HG03354 (cell line): ENCODE results near the gene GRM4.

Experiments used
- ATAC-seq: cut with Tn5 transposase; IDR thresholded peaks from one replicate; pipeline ENCODE4 v1.9.1; 2021; ENCODE audit warnings: mild to moderate bottlenecking; ENCODE audit not compliant: unreplicated experiment, poor library complexity, severe bottlenecking

The GRM4 gene

GRCh38 chr6:34070315-34071135, 75.4 kb downstream of the GRM4 start:
- ATAC-seq: no peak

GRCh38 chr6:34068462-34069044, 77.3 kb downstream of the GRM4 start:
- ATAC-seq: no peak

GRCh38 chr6:34067814-34068213, 78.1 kb downstream of the GRM4 start:
- ATAC-seq: no peak

- ATAC-seq: no peak
Measured at GRCh38 chr6:34066772-34067770, 78.8 kb downstream of the GRM4 start.

GRCh38 chr6:34066218-34066571, 79.7 kb downstream of the GRM4 start:
- no peak for ATAC-seq

- no peak for ATAC-seq
Measured at GRCh38 chr6:34065466-34066217, 80.2 kb downstream of the GRM4 start.

- ATAC-seq: no peak
Measured at GRCh38 chr6:34064675-34065074, 81.2 kb downstream of the GRM4 start.

DNA sequence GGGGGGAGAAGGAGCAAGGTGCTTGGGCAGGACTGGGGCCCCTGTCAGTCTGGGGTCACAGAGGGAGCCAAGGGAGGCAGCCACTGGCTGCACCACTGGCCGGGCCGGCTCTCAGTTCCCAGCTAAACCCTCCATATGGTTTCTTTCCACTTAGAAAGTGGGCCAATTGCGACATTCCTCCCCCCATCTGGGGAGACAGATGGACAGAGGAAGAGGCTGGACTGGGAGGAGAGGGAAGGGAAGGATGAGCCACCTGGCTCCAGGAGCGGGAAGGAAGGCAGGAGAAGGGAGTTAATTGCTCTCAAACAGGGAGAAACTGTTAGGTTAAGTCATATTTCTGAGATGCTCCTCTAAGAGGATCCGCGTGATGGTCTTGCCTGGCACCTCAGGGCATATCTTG, 82.2 kb downstream of the GRM4 start:
- ATAC-seq: no peak

DNA sequence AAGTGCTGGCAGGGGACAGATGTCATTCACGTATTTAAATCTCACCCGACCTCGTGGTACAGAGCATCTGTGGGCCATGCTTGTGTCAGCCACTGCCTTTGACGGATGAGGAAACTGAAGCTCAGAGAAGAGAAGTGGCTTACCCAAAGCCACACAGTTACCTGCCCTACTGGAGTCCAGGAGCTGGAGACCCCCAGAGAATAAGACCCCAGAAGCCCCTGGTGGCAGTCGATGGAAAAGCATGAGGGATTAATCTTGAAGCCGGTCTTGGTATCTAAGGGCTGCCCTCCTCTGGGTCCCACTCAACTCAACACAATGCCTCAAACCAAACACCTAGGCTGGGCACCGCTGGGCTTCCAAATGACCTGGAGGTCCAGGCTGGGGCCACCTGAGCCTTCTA, 83.1 kb downstream of the GRM4 start:
- no peak for ATAC-seq

GRCh38 chr6:34062156-34062555, 83.7 kb downstream of the GRM4 start:
- ATAC-seq: no peak

- no peak for ATAC-seq
Measured at GRCh38 chr6:34061348-34061747, 84.5 kb downstream of the GRM4 start.

DNA sequence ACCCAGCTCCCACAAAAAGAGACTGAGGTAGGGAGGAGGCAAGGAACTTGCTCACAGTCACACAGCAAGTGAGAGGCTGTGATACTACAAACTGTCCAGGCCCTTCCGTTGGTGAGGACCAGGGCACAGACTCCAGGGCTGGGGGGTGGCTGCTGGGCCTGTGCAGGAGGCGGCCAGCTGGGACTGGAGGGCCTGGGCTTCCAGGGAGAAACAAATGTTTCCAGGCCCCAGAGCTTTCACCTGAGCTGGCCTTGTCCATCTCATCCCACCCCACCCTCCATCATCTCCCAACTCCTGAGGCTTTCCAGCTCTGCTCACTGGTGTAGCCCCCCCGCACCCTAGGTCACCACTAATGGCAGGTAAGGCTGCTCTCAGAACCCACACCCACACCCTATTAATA, 86.0 kb downstream of the GRM4 start:
- no peak for ATAC-seq

GRCh38 chr6:34059136-34059731, 86.7 kb downstream of the GRM4 start:
- no peak for ATAC-seq

DNA sequence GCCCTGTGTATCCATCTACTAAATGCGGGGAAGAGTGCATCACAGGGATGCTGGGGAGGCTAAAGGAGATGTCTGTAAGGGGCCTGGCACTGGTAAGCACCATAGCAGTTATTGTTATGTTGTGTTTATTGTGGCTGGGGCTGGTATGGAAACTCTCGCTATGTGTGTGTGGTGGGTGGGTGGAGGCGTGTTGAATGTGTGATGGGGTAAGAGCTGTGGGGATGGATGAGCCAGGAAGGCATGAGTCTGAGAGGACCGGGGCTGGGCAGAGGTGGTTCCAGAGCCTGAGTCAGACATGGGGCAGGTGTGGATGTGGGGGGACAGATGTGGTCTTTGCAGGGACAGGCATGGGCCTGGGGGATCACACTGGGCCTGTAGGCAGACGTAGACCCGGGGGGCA, 88.1 kb downstream of the GRM4 start:
- no peak for ATAC-seq

DNA sequence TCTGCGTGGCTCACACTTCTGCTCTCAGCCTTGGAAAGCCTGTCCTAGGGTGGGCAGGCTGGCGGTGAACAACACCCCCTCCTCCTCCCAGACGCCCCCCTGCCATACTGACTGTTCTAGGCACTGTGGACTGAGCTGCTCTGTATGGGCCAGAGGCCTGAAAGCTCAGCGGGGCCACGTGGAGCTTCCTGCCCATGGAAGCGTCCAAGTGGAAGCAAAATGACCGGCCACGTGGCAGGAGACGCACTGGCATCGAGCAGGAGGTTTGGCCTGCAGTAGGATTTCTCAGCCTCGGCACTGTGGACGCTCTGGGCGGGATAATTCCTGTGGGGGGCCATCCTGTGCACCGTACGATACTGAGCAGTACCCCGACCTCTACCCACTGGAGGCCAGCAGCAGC, 88.7 kb downstream of the GRM4 start:
- ATAC-seq: no peak

GRCh38 chr6:34056305-34057108, 89.4 kb downstream of the GRM4 start:
- no peak for ATAC-seq

DNA sequence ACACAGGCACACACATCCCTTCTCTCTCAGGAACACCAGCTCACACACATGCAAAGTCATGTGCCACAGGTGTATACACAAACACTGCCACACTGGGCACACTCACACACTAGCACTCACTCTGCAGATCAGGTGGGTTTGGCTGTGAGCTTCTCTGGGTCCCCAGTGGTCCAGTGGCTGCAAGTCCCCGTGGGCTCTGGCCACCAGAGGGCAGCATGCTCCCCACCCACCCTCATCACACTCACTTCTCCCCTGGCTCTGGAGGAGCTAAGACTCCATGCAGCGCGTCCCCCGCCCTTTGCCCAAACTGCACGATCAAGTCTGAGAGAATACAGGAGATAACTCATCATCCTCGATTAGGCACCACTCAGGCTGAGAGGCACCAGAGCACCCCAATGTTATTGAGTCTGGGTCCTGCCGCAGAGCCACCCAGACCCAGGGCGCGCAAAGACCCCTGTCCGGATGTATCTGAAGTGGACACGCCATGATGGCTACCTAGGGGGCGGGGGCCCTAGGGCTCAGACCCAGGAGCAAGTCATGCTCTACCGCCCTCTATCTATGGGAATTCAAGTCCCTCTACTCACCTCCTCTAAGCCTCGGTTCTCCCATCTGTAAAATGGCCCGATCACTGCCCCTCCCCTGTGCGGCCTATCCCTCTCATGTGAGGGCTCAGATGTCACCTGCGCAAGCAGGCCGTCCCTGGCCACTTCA, 90.5 kb downstream of the GRM4 start:
- ATAC-seq: no peak

DNA sequence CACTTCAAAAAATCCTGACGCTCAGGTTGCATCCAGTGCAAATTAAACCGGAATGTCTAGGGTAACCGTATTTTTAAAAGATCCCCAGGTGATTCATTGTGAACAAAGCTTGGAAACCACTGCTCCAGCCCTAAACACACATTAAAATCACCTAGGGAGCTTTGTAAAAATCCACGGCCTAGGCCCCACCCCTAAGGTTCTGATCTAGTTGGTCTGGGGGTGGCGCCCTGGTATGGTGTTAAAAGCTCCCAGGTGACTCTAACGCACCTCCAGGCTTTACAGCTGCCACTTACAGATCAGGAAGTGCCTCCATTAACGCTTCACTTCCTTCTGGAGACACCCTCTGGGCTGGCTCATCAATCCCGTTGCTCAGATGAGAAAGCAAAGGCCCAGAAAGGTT, 92.2 kb downstream of the GRM4 start:
- no peak for ATAC-seq
